Measurements from ENCODE around the gene RNASE11.
"Not testable (repeated sequence)": the region's sequence is repeated elsewhere in the genome, so short reads cannot be mapped to it uniquely, and the experiment has no call there.

RNASE11 gene

DNA sequence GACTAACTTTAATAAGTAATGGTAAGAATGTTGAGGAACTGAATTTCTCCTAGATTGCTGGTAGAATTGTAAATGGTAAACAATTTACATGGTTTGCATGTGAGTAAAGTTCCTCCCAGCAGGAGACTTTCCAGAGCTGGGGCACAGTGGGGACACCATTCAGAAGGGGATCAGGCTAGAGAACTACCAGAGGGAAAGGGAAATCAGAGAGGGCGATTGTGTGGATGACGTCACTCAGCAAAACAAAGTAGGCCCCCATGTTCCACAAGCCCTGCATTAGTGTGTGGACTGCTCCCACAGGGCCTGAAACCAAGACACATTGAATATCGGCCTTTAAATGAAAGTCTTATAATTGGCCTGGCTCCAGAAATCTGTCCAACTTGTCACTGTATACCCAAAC is 9.5 kb downstream of the RNASE11 start:
- H3K4me3 ChIP-seq (ENCODE audit: low read depth, low read length), result no peak overlapping the region
- no peak for TF ChIP-seq CTCF (IDR thresholded peaks at IDR 0.05; ENCODE audit: low read depth, low read length)
- peaks cover 57% of the 10 kb centered on the region for H3K27me3 ChIP-seq (ENCODE audit: insufficient read depth, low read depth, severe bottlenecking)
- no peaks in the 10 kb centered on the region for H3K9me3 ChIP-seq (ENCODE audit: severe bottlenecking)
- H3K36me3 ChIP-seq, result no peaks in the 10 kb centered on the region
- DNase-seq, result no peak
- no peak overlapping the region for H3K27ac ChIP-seq

DNA sequence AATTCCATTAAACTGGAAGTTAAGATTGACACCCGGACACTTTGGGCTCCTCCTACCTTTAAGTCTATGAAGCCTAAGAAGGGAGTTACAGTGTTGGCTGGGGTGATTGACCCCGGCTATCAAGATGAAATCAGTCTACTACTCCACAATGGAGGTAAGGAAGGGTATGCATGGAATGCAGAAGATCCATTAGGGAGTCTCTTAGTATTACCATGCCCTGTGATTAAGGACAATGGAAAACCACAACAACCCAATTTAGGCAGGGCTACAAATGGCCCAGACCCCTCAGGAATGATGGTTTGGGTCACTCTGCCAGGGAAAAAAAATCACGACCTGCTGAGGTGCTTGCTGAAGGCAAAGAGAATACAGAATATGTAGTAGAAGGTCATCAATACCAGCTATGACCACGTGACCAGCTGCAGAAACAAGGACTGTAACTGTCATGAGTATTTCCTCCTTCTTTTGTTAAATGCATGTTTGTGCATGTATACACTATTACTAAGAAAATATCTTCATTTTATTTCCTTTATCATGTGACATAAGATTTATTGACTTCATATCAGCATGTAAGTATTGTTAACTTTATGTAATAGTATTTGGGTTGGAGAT is 15.3 kb downstream of the RNASE11 start:
- H3K4me3 ChIP-seq (ENCODE audit: low read depth, low read length); DNase-seq; H3K36me3 ChIP-seq; H3K9me3 ChIP-seq (ENCODE audit: severe bottlenecking); H3K27ac ChIP-seq: not testable (repeated sequence)
- peaks cover 31% of the 10 kb centered on the region for H3K27me3 ChIP-seq (ENCODE audit: insufficient read depth, low read depth, severe bottlenecking)

GRCh38 chr14:20570720-20571119 is 17.1 kb downstream of the RNASE11 start:
- not testable (repeated sequence) for H3K27ac ChIP-seq; DNase-seq; H3K36me3 ChIP-seq; H3K4me3 ChIP-seq (ENCODE audit: low read depth, low read length); H3K9me3 ChIP-seq (ENCODE audit: severe bottlenecking)
- peaks cover 40% of the 10 kb centered on the region for H3K27me3 ChIP-seq (ENCODE audit: insufficient read depth, low read depth, severe bottlenecking)

DNA sequence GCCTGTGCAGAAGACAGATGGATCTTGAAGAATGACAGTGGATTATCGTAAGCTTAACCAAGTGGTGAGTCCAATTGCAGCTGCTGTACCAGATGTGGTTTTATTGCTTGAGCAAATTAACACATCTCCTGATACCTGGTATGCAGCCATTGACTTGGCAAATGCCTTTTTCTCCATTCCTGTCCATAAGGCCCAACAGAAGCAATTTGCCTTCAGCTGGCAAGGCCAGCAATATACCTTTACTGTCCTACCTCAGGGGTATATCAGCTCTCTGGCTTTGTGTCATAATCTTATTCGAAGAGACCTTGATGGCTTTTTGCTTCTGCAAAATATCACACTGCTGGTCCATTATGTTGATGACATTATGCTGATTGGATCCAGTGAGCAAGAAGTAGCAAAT is 17.9 kb downstream of the RNASE11 start:
- H3K36me3 ChIP-seq; DNase-seq; H3K9me3 ChIP-seq (ENCODE audit: severe bottlenecking); H3K27ac ChIP-seq; H3K4me3 ChIP-seq (ENCODE audit: low read depth, low read length): not testable (repeated sequence)
- peaks cover 39% of the 10 kb centered on the region for H3K27me3 ChIP-seq (ENCODE audit: insufficient read depth, low read depth, severe bottlenecking)

DNA sequence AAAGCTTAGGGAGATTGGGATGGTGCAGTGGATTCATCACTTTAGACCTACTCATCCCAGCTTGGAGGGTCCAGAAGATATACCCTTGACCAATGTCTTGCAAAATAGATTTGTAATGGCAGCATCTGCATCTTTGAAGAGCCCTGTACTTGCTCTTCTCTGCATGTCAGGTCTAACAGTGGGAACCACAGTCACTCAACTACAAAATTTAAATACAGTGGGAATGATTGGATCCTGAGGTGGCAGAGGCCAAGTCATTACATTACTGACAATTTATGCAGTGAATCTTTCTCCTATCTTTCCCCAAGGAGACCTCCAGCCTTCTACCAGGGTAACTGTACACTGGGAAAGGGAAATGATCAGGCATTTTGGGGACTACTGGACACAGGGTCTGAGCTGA is 18.7 kb downstream of the RNASE11 start:
- Histone ChIP-seq H3K36me3 (no peaks in the 10 kb centered on the region), H3K27me3 (ENCODE audit: insufficient read depth, low read depth, severe bottlenecking) (peaks cover 38% of the 10 kb centered on the region), H3K27ac (no peak overlapping the region), H3K9me3 (ENCODE audit: severe bottlenecking) (peaks cover 4% of the 10 kb centered on the region), H3K4me3 (ENCODE audit: low read depth, low read length) (no peak overlapping the region)
- no peak for DNase-seq
- no peak for TF ChIP-seq CTCF (IDR thresholded peaks at IDR 0.05; ENCODE audit: low read depth, low read length)

- TF ChIP-seq CTCF (IDR thresholded peaks at IDR 0.05; ENCODE audit: low read depth, low read length), result no peak
- no peak for DNase-seq
- peaks cover 32% of the 10 kb centered on the region for H3K27me3 ChIP-seq (ENCODE audit: insufficient read depth, low read depth, severe bottlenecking)
- H3K9me3 ChIP-seq (ENCODE audit: severe bottlenecking), result peaks cover 4% of the 10 kb centered on the region
- no peak overlapping the region for H3K4me3 ChIP-seq (ENCODE audit: low read depth, low read length)
- H3K36me3 ChIP-seq, result no peaks in the 10 kb centered on the region
- H3K27ac ChIP-seq, result no peak overlapping the region
Observed at GRCh38 chr14:20568393-20568792, 19.4 kb downstream of the RNASE11 start.

GRCh38 chr14:20567199-20567598 is 20.6 kb downstream of the RNASE11 start:
- peaks cover 37% of the 10 kb centered on the region for H3K27me3 ChIP-seq (ENCODE audit: insufficient read depth, low read depth, severe bottlenecking)
- DNase-seq; H3K4me3 ChIP-seq (ENCODE audit: low read depth, low read length); H3K36me3 ChIP-seq; H3K9me3 ChIP-seq (ENCODE audit: severe bottlenecking); H3K27ac ChIP-seq: not testable (repeated sequence)

GRCh38 chr14:20564501-20564997 is 23.3 kb downstream of the RNASE11 start:
- no peak overlapping the region for H3K4me3 ChIP-seq (ENCODE audit: low read depth, low read length)
- H3K9me3 ChIP-seq (ENCODE audit: severe bottlenecking), result peaks cover 4% of the 10 kb centered on the region
- no peaks in the 10 kb centered on the region for H3K36me3 ChIP-seq
- no peak for TF ChIP-seq CTCF (IDR thresholded peaks at IDR 0.05; ENCODE audit: low read depth, low read length)
- no peak for DNase-seq
- no peak overlapping the region for H3K27ac ChIP-seq
- H3K27me3 ChIP-seq (ENCODE audit: insufficient read depth, low read depth, severe bottlenecking), result peaks cover 53% of the 10 kb centered on the region

Data from WERI-Rb-1 (cell line).